ENCODE measurements around the gene CENPK. TPM values are rescaled to one million over a fixed set of nuclear protein-coding genes. Genes with fewer than 3 reads are reported as not detected.
"Not testable (repeated sequence)": the region's sequence is repeated elsewhere in the genome, so short reads cannot be mapped to it uniquely, and the experiment has no call there.

Gene CENPK
- total RNA-seq, 1 experiment from 2014 or later: 20.8 TPM

DNA sequence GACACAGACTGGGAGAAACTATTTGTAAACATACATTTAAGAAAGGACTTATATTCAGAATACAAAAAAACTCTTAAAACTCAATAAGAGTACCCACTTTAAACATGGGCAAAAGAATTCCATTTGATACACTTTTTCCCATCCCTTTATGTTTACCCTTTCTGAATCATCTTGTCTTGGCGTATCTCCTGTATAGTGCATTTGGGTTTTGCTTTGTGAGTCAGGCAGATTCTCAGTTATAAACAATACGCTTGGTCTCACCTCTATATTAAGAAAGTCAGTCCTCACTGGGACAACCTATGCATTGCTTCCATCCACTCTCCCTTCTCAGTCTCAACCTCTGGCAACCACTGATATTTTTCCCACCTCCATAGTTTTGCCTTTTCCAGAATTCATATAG lies 54.0 kb downstream of the CENPK start:
- DNase-seq (ENCODE audit: low spot score): no peak

GRCh38 chr5:65506961-65507360 lies 56.0 kb downstream of the CENPK start:
- DNase-seq (ENCODE audit: low spot score): no peak

DNA sequence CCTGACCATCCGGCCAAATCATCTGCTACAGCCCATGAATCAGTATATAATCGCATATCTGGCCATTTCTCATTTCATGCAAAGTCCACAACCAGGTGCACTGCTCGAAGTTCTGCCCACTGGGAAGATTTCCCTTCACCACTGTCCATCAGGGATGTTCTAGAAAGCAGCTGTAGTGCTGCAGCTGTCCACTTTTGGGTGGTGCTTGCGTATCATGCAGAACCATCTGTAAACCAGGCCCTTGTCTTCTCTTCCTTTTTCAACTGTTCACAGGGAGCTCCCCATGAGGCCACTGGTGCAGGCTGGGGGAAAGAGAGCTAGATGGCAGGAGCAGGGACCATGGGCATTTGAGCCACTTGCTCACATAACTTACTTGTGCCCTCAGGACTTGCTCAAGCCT lies 73.8 kb downstream of the CENPK start:
- no peak for DNase-seq (ENCODE audit: low spot score)

DNA sequence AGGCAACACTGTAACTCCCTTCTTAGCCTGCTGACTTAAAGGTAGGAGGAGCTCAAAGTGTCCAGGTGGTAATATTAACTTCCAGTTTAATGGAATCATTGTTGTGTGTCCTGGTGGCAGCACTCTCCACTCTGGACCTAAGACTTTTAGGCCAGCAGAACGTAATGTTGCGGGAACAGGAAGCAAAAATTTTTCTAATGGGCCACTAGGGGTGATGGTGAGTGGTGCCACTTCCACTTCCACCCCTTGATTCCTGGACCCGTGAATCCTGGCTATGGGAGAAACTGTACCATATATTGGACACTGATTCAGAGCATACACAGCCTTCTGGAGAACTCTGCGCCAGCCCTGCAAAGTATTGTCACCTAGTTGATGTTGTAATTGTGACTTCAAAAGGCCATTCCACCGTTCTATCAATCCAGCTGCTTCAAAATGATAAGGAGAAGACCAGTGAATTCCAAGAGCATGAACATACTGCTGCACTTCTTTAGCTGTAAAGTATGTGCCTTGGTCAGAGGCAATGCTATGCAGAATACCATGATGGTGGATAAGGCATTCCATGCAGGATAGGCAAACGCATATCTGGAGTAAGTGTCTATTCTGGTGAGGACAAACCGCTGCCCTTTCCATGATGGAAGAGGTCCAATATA lies 74.8 kb downstream of the CENPK start:
- DNase-seq (ENCODE audit: low spot score): not testable (repeated sequence)

GRCh38 chr5:65486803-65487202 lies 76.2 kb downstream of the CENPK start:
- DNase-seq (ENCODE audit: low spot score): not testable (repeated sequence)

GRCh38 chr5:65485405-65485804 lies 77.6 kb downstream of the CENPK start:
- no peak for DNase-seq (ENCODE audit: low spot score)

DNA sequence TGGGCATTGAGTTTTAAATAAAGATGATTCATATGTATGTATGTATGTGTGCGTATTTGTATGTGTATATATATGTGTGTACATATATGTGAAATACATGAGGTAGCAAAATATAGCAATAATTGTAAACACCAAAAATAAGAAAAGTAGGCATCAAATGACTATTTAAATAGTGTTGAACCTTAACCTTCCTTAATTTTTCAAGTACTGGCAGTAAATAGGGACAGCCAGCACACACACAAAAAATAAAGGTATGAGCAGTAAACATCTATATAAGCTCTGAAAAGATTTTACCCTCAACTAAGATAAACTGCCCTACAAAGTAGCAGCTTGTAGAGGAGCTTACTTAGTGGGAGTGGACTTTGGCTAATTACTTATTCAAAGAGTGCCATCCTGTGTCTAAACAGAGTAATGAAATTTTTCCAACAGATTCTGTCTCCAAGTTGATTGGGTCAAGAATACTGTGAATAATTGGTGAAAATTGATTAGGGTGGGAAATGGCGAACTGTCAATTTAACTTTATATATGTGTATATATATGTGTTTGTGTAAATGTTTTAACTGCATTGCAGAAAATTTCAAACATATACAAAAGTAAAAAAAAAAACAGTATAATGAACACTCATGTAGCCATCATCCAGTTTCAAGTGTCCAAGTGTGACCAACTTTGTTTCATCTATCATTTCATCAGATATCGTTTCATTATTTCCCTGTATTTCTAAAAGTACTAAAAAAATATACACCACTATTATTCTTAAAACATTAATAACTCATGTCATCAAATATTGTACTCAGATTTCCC lies 79.2 kb downstream of the CENPK start:
- DNase-seq (ENCODE audit: low spot score): peak; percentile 66

DNA sequence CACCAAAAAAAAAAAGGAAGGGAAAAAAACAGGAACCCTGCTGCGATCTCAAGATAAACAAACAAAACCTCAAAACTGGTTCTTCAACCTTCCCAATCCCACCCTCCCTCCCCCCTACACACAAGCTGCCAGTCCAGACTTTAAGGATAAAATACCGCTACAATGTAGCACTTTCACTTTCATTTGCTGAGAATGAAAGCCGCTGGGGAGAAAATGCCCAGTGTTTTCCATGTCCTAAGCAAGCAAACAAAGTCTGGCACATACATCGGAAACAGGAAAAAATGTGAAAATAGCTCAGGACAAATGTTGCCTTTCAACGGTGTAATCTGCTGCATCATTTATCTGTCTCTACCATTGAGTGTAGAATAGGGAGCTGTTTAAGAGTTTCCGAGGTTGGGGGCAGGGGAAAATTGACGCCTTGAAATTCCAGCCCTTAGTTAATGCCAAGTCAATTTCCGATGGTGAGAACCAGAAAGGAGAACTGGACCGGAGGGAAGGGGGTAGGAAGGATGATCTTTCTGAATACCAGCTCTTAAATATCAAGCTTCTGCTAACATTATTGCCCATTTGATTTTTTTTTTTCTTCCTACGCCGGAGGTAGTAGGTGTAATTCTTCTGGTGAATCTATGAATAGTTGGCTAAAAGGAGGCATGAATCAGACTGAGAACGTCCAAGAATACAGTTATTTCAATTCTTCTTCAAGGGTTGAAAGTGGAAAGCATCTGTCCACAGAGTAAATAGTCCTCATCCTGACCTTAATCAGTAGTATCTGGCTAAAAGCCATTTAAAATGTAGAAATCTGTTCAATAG lies 80.0 kb downstream of the CENPK start:
- peak; percentile 73 for DNase-seq (ENCODE audit: low spot score)

DNA sequence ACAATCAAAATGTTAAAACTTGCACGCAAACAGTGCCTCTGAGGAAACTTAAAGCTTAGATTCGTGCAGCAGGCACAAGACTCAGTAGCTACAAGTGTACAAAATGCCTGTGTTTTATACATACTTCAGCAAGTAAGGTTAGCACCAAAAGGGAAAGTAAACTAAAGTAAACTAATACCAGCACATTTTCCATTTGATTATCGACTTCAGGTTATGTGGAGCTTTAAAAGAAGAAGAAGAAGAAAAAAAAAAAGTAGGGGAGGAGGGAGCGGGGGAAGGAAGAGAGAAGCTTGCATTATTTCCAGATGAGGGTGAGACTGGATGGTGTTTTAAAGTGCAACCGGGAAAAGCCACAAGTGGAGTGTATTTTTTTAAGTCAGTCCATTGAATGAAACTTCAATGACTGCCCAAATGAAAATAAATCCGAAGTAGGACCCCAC lies 80.7 kb downstream of the CENPK start:
- peak; percentile 64 for DNase-seq (ENCODE audit: low spot score)

DNA sequence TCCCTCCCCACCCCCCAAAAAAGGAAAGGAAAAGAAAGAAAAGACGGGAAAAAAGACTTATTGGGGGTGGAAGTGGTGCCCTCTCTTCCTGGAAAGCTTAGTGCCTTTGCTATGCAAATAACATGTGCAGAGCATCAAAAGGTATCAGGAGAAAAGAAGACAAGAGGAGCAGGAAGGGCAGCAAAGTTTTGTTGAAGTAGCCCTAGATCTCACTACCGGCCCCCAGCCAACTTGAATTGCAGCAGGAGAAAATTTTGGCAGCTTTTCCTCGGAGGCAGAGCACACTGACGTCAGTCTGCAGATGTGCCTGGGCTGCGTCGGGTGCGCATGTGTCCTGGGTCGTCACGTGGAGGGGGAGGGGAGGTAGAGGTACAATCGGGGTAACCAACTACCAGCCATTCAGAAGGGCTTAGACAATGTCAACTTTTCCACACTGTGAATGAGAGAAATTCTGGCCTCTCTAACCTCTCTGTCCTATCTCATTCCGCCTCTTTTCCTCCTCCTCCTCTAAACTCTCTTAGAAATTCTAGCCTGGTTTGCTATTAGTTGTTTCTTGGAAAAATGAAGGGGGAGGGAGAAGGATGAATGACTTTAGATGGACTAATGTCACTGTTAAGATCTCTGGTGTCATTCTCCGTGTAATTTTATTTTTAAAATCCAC lies 81.2 kb downstream of the CENPK start, which contains the start of gene ADAMTS6:
ADAMTS6 (minus strand) TSS at position 286 of the 661 bp plus-strand sequence. CDS start 8,247 bp downstream, outside the sequence.
- DNase-seq (ENCODE audit: low spot score): peak; percentile 73

- no peak for DNase-seq (ENCODE audit: low spot score)
Measured at GRCh38 chr5:65481171-65481581, 81.8 kb downstream of the CENPK start.

DNA sequence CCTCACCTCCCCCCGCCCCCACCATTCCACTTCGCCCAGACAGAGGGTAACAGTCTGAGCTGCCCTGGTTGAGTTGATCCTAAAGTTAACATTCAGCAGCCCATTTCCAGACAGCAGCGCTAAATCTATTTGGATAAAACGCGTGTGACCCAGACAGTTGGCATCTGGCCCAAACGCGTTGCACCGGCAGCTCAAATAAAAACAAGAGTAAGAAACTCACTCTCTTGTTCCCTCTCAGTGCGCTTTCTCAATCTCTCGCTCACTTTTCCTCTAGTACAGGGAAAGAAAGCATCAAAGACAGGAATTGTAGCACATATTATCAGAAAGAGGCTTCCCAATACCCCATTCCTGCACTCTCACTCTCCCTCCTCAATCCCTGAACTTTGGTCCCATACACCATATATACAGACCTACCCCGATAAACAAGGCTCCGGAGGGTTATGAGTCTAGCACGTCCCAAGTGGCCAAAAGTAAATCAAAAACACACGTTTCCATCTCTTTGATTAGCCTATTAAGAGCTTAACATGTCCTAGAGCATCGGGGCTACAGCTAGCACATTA lies 82.6 kb downstream of the CENPK start:
- peak; percentile 86 for DNase-seq (ENCODE audit: low spot score)

DNA sequence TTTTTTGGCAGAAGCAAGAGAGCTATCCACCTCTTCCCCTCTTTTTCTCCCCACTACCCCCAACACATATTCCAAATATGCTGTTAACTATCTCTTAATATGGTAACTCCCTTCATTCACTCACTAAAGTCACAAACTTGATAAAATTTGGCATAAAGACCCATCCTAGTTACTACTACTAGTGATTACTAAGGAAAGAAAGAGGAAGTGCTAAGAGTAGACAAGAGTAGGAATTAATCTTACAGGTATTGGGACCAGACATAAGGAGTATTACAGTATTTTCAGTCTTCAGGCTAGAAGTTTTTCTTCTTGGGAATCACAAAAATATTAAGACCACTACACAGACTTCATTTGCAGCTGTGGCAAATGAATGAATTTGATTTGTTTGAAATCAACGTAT lies 83.4 kb downstream of the CENPK start:
- DNase-seq (ENCODE audit: low spot score): peak; percentile 34

DNA sequence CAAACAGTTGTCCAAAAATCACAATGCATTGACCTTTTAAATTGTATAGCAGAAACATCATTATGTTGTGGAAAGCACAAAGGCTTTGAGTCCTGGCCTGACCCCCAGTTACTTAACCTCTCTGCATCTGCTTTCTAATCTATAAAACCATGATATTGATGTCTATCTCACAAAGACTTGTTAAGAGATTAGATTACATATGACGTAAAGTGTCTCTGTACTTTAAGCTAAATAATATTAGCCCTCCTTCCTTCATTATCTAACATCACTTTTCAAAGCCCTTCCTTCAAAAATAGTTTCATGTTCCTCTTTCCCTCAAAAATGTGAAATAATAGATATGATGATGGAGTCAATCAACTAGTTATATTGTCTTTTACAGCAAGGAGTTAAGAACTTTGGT lies 84.6 kb downstream of the CENPK start:
- DNase-seq (ENCODE audit: low spot score): no peak

DNA sequence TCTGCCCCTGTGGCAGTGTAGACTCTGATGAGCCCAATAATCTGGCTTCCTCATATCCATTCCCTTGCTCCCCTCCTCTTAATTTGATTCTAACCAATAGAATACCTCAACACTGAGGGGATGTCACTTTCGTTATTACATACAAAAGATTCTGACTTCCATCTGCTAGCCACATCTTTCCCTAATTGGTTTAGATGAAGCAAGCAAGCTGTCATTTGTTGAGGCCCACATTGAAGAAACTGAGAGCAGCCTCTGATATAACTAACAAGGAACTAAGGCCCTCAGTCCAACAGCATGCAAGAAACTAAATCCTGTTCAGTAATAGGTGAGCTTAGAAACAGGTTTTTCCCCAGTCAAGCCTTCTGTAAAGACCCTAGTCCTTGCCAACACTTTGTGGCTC lies 87.1 kb downstream of the CENPK start:
- DNase-seq (ENCODE audit: low spot score): no peak

DNA sequence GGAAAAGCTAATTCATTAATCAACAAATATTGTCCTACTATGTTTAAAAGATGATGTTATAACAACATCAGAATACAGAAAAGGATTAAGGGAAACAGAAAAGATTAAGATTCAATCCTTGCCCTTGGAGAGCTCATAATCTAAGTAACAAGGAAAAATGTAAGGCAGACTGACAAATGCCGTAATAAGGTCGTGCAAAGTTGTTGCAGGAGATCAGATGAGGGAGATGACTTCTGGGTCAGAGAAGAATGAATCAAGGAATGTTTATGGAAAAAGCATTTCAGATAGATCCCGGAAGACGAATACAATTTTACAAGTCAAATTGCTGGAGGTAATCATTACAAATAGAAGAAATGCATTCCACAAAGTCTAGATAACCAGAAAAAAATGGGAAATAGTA lies 87.6 kb downstream of the CENPK start:
- no peak for DNase-seq (ENCODE audit: low spot score)

DNA sequence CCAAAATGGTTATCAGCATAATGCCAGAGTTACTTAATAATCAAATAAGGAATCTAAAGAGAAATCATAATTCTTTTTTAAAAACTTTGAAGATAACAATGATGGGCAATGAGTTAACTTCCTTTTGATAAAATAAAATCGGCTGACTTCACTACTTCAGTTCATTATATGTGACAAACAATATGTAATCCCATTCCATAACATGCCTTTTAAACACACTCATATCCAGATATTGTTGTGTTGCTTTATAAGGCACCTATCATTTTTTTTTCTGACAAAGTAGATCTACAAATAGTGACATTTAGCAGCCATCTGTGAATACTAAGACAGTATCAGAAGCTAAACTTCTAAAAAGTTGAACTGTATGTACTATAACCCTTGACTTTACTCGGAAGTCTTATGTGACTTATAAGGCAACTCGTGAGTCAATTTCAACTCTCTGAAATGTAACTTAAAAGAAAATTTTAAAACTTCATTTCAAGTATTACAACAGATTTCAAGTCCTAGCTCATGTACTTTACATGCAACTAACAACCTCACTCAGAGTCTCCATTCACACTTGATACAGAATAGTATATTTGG lies 88.7 kb downstream of the CENPK start:
- no peak for DNase-seq (ENCODE audit: low spot score)

DNA sequence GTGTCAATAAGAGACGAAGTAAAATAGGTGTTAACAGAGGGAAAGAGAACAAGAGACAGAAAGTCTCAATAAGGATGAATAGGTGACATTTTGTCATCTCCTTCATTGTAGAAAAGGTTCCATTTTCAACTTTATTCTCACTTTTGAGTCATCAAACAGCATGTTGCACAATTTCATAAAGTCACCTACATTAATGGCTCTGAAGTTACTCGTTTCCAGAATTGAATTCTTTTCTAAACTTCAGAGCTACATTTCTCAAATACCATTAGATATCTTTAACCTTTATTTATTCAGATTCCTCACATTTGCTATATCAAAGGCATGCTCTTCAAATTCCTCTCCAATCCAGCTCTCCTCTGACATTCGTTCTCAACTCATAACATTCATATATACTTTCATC lies 94.3 kb downstream of the CENPK start:
- no peak for DNase-seq (ENCODE audit: low spot score)
